ENCODE data around the gene FSCN2.
A peak's percentile ranks its signal among the peaks of the same experiment; 100 is the strongest.

FSCN2 gene, protein sequence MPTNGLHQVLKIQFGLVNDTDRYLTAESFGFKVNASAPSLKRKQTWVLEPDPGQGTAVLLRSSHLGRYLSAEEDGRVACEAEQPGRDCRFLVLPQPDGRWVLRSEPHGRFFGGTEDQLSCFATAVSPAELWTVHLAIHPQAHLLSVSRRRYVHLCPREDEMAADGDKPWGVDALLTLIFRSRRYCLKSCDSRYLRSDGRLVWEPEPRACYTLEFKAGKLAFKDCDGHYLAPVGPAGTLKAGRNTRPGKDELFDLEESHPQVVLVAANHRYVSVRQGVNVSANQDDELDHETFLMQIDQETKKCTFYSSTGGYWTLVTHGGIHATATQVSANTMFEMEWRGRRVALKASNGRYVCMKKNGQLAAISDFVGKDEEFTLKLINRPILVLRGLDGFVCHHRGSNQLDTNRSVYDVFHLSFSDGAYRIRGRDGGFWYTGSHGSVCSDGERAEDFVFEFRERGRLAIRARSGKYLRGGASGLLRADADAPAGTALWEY

DNA sequence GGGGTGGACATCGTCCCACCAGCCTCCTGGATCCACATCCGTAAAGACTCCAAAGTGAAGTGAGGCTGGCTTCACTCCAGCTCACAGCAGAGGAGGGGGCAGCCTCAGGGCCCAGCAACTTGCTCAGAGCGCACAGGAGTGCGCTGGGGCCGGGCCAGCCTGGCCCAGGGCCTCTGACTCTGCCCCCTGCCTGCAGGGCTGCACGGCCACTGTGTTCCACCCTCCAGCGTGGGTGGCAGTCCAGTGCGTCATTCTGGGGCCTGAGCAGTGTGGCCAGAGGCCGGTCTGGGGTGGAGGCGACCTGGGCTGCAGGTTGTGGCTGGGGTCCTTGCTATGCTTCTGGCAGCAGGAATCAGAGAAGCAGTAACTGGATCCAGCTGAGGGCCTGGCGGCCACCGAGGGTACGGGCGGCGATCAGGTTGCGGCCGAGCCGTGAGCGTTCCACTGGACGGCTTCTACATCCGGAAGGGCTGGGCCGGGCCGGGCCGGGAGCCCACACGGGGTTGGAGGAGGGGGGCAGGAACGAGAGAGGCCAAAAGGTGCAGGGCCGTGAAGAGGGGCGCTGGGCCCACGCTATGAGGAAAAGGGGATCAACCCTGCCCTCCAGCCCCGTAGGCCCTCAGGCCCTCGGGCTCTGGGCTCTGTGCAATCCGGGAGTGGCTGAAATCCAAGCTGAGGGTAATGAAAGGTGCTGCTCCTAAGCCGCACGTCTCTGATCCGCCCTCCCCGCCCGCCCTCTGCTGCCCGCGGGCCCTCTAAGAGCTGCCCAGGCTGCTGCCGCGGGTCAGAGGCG lies at the start of gene FSCN2:
TSS of gene FSCN2 (plus strand) at position 787 of the 793 bp plus-strand sequence. CDS start 155 bp downstream, outside the sequence.
- TF ChIP-seq, protein P1, sequence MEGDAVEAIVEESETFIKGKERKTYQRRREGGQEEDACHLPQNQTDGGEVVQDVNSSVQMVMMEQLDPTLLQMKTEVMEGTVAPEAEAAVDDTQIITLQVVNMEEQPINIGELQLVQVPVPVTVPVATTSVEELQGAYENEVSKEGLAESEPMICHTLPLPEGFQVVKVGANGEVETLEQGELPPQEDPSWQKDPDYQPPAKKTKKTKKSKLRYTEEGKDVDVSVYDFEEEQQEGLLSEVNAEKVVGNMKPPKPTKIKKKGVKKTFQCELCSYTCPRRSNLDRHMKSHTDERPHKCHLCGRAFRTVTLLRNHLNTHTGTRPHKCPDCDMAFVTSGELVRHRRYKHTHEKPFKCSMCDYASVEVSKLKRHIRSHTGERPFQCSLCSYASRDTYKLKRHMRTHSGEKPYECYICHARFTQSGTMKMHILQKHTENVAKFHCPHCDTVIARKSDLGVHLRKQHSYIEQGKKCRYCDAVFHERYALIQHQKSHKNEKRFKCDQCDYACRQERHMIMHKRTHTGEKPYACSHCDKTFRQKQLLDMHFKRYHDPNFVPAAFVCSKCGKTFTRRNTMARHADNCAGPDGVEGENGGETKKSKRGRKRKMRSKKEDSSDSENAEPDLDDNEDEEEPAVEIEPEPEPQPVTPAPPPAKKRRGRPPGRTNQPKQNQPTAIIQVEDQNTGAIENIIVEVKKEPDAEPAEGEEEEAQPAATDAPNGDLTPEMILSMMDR (conservative IDR thresholded peaks at IDR 0.05) = no peak
- H3K27ac ChIP-seq = peak within 1 kb of the TSS; percentile 47; the same call in 1 of the 2 replicates

DNA sequence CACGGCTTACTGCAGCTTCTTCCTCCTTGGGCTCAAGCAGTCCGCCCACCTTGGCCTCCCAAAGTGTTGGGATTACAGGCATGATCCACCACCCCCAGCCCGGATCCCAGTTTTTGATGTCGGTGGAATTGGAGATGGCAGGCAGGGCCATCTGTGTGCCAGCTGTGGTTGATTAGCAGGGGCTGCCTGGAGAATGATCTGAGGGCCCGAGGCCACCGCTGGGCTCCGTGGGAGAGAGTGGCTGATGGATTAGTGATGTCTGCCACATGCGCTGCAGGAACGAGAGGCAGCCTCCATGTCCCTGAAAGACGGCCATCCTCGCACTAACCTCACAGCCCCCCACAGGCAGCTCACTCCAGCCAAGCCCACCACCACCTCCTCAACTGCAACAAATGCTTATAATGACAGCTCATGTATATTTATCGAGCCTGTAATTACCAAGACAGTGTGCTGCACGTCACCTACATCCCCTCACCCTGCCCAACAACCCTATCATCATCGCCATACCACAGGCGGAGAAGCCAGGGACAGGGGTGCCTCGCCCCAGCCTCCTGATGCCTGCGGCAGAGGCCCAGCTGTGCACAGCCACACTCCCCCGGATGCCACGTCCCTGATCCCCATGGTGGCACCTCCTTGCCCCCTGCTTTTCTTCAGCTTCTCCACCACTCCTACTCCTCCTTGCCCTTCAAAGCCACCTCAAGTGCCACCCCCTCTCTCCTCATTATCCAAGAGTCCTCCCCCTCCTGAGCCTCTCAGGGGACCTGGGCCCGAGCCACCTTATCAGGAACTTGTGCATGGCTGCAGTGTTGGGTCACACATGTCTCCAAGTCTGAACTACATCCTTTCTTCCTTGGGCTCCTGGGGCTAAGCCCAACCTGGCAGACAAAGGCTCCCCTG lies 48.8 kb upstream of the FSCN2 start:
- no peak overlapping the region for H3K27ac ChIP-seq
- TF ChIP-seq, protein P1 (conservative IDR thresholded peaks at IDR 0.05) = no peak

DNA sequence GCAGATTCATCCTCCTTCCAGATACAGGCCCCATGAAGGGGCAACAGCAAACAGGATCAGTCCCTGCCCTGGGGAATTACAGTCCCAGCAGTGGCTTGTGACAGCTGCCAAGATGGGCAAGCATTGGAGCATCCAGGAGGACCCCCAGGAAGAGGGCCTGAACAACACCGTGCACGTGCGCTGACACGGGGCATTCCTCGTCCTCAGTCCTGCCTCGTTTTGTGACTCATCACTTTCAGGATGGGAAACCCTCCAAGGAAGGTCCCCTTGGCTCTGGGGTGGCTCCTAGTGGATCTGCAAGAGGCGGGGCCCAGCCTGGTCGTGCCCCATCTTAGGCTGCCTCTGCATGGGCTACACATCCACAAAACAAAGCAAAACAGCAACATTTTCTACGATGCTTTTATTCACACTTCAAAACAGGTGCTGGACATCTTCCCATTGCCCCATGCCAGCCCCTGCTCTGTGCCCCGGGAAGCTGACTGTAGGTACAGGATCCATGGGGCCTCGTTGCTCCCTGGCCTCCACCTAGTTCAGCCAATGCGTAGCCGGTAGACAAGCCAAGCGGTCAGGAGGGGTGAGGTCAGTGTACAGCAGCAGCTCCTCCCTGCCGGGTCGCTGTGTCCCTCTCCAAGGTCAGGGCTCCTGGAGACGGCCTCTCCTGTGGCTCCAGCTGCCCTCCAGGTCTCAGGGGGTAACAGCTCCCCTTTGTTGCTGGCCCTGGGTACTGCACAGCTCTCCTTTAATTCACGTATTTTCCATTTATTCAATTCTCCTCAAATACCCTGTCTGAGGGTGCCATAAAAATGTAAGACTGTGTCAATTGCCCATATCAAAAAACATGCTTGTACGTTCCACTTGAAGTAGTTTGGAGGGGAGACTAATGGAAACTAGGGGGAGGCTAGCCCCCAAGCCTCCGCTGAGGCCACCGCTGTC lies 47.8 kb upstream of the FSCN2 start:
- TF ChIP-seq, protein P1 (conservative IDR thresholded peaks at IDR 0.05) = no peak
- H3K27ac ChIP-seq = no peak overlapping the region

DNA sequence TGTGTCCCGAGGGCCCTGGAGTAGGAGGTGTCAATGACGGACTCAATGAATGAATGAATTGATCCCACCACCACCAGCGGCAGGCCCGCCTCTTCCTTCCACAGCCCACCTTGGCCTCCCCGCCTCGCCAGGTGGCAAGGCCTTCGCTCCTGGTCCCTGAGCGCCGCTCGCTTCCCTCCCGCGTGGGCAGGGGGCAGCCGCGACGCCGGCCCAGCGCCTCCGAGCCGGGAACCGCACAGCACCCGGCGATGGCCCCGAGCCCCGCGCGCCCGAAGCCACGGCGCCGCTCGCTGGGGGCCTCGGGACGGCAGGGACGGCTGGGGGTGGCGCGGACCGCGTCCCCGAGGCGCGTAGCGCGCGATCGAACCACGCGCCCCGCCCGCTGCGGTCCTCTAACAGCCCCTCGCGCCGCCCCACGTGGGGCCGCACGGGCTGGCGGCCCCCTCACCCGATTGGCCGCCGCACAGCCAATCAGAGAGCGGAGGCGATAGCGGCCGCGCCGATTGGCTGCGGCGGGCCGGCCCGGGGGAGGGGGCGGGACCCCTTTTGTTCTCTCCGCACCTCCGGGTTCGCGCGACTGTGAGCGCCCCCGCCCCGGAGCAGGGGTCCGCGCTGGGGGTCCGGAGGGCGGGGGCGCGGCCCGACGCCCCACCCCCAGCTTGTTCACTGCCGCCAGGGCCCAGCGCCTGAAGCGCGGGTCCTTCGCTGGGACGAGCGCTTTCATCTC lies 46.9 kb upstream of the FSCN2 start:
- TF ChIP-seq, protein P1 (conservative IDR thresholded peaks at IDR 0.05) = no peak
- H3K27ac ChIP-seq = no peak overlapping the region

DNA sequence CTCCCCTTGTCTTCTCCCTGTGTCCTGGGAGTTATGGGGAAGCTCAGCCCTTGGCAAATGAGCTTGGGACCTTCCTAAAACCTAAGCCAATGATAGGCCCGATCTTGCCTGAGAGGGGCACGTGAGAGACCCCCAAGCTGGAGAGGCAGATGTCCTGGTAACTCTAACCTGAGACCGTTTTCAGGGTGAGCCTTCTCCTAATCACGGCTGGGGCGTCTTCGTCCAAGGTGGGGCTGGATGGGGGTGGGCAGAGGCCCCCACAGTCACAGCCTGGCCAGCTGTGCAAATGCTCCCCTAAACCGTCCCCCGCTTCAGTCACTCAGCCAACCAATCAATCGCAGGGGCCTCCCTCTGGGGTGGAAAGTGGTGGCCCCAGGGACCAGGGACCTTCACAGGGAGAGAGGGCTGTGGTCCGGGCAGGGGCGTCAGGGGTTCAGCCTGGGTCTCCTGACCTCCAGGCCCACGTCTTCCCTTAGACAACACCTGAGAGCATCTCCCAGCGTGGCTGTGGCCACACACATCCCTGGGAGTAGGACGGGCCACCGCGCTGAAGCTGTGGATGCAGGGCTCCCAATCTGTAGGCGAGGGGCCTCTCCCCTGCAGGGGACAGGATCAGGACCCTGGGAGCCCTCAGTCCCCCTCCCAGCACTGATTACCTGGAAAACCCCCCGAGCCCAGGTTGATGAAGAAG lies 46.2 kb upstream of the FSCN2 start:
- H3K27ac ChIP-seq = no peak overlapping the region
- TF ChIP-seq, protein P1 (conservative IDR thresholded peaks at IDR 0.05) = no peak
